ENCODE data around the gene DEPDC1. TPM values are rescaled to one million over a fixed set of nuclear protein-coding genes. Genes with fewer than 3 reads are reported as not detected.

Gene DEPDC1
- total RNA-seq, 1 experiment from 2014 or later, result 44.5 TPM

GRCh38 chr1:68496680-68497357, at the start of gene DEPDC1 (continued):
- TF ChIP-seq CDX4 (CRISPR knock-in tag; IDR thresholded peaks at IDR 0.05; ENCODE audit: borderline replicate concordance) (no peak), CREM (CRISPR knock-in tag; IDR thresholded peaks at IDR 0.05) (peak; percentile 80), E2F5 (CRISPR knock-in tag; IDR thresholded peaks at IDR 0.05) (peak; percentile 76; the same call in 1 of the 2 replicates), CREB1 (CRISPR knock-in tag; IDR thresholded peaks at IDR 0.05) (0 out of 2 replicates have a peak, but pooled peaks have one; percentile 15), PREB (CRISPR knock-in tag; IDR thresholded peaks at IDR 0.05; ENCODE audit: borderline replicate concordance) (0 out of 2 replicates have a peak, but pooled peaks have one; percentile 31), USF1 (CRISPR knock-in tag; IDR thresholded peaks at IDR 0.05) (peak; percentile 99), GABPB1 (CRISPR knock-in tag; IDR thresholded peaks at IDR 0.05) (peak; percentile 33; the same call in 1 of the 2 replicates), ZNF396 (CRISPR knock-in tag; IDR thresholded peaks at IDR 0.05; ENCODE audit: borderline replicate concordance) (no peak), ZNF138 (CRISPR knock-in tag; conservative IDR thresholded peaks at IDR 0.05) (peak; percentile 73; the same call in 1 of the 2 replicates), ETV6 (CRISPR knock-in tag; IDR thresholded peaks at IDR 0.05) (0 out of 2 replicates have a peak, but pooled peaks have one; percentile 45), TCF7 (CRISPR knock-in tag; IDR thresholded peaks at IDR 0.05; ENCODE audit: low read depth) (no peak), ZMAT4 (CRISPR knock-in tag; IDR thresholded peaks at IDR 0.05) (no peak), FOXK1 (CRISPR knock-in tag; IDR thresholded peaks at IDR 0.05) (peak; percentile 58; the same call in 1 of the 2 replicates), ZNF317 (CRISPR knock-in tag; IDR thresholded peaks at IDR 0.05; ENCODE audit: borderline replicate concordance, low read depth) (peak; percentile 63), ELF4 (CRISPR knock-in tag; IDR thresholded peaks at IDR 0.05; ENCODE audit: low read depth) (0 out of 2 replicates have a peak, but pooled peaks have one; percentile 77)

GRCh38 chr1:68544651-68545050, 47.8 kb upstream of the DEPDC1 start:
- ChIA-PET CTCF (no interaction called here), POLR2A (no interaction called here)
- H3K9me3 Mint-ChIP-seq, result peaks cover 12% of the 10 kb centered on the region
- TF ChIP-seq ZNF423 (CRISPR knock-in tag; IDR thresholded peaks at IDR 0.05) (no peak), GABPB1 (CRISPR knock-in tag; IDR thresholded peaks at IDR 0.05) (no peak), TEAD4 (CRISPR knock-in tag; IDR thresholded peaks at IDR 0.05) (no peak), AFF4 (CRISPR knock-in tag; IDR thresholded peaks at IDR 0.05; ENCODE audit: borderline replicate concordance) (no peak), ETV6 (CRISPR knock-in tag; IDR thresholded peaks at IDR 0.05) (no peak), KAT7 (CRISPR knock-in tag; IDR thresholded peaks at IDR 0.05; ENCODE audit: borderline replicate concordance) (no peak), ZNF281 (CRISPR knock-in tag; IDR thresholded peaks at IDR 0.05) (no peak), PRDM15 (CRISPR knock-in tag; IDR thresholded peaks at IDR 0.05) (no peak)

More at GRCh38 chr1:68544651-68545050, 47.8 kb upstream of the DEPDC1 start:
- no peaks in the 10 kb centered on the region; the same call in 1 of the 2 replicates for H3K4me1 Mint-ChIP-seq
- no peaks in the 10 kb centered on the region for H3K36me3 Mint-ChIP-seq
- H3K27me3 Mint-ChIP-seq (ENCODE audit: low read depth), result no peaks in the 10 kb centered on the region
- H3K4me3 Mint-ChIP-seq, result no peak overlapping the region
- DNase-seq (ENCODE audit: low spot score) (no peak), ATAC-seq (no peak)
- H3K27ac Mint-ChIP-seq, result no peak overlapping the region
